ENCODE measurements around the gene DNAH2.

GRCh38 chr17:7686222-7687071 is 31.1 kb upstream of the DNAH2 start:
- TF ChIP-seq CTCF (IDR thresholded peaks at IDR 0.05) (no peak), POLR2A (IDR thresholded peaks at IDR 0.05) (peak; percentile 5)

Data from testis (tissue), 2 donors.